ENCODE measurements around the gene CRIM1. TPM values are rescaled to one million over a fixed set of nuclear protein-coding genes. Genes with fewer than 3 reads are reported as not detected.

CRIM1 gene
- polyA plus RNA-seq, 4 donors = 0.89 to 26.2 (median 9.2) TPM

- Histone ChIP-seq H3K27ac (ENCODE audit: low read depth in 1 of 3, low read length in 2 of 3) (no peak overlapping the region), H3K4me3 (ENCODE audit: low read depth in 1 of 3, low read length in 3 of 3) (no peak overlapping the region), H3K4me1 (ENCODE audit: control insufficient read depth in 3 of 3, insufficient read depth in 2 of 3, low read depth in 1 of 3, low read length in 2 of 3) (peaks cover 0 to 8% (median 0%) of the 10 kb centered on the region in 3 donors), H3K9me3 (ENCODE audit: control insufficient read depth in 2 of 2, insufficient read depth in 1 of 2, low read depth in 1 of 2, low read length in 1 of 2) (no peaks in the 10 kb centered on the region), H3K36me3 (ENCODE audit: control insufficient read depth in 3 of 3, insufficient read depth in 2 of 3, low read depth in 1 of 3, low read length in 3 of 3) (peaks cover 0 to 19% (median 9%) of the 10 kb centered on the region in 3 donors), H3K27me3 (ENCODE audit: control insufficient read depth in 3 of 3, insufficient read depth in 3 of 3, low read length in 3 of 3) (no peaks in the 10 kb centered on the region)
- DNase-seq (no peak), FAIRE-seq (no peak)
- 60 to 81% (median 74%) methylated on average over 4 of the region's 4 CpGs for WGBS, 3 donors
These were observed 167.6 kb downstream of the CRIM1 start for GRCh38 chr2:36523153-36523552.

GRCh38 chr2:36525245-36525644 lies 169.7 kb downstream of the CRIM1 start:
- Histone ChIP-seq H3K27ac (ENCODE audit: low read depth in 1 of 3, low read length in 2 of 3) (no peak overlapping the region), H3K27me3 (ENCODE audit: control insufficient read depth in 3 of 3, insufficient read depth in 3 of 3, low read length in 3 of 3) (no peaks in the 10 kb centered on the region), H3K9me3 (ENCODE audit: control insufficient read depth in 2 of 2, insufficient read depth in 1 of 2, low read depth in 1 of 2, low read length in 1 of 2) (no peaks in the 10 kb centered on the region), H3K4me1 (ENCODE audit: control insufficient read depth in 3 of 3, insufficient read depth in 2 of 3, low read depth in 1 of 3, low read length in 2 of 3) (peaks cover 0 to 8% (median 0%) of the 10 kb centered on the region in 3 donors), H3K4me3 (ENCODE audit: low read depth in 1 of 3, low read length in 3 of 3) (no peak overlapping the region), H3K36me3 (ENCODE audit: control insufficient read depth in 3 of 3, insufficient read depth in 2 of 3, low read depth in 1 of 3, low read length in 3 of 3) (peaks cover 0 to 16% (median 6%) of the 10 kb centered on the region in 3 donors)
- WGBS, 3 donors = 75 to 87% (median 83%) methylated on average over 5 of the region's 5 CpGs
- no peak for DNase-seq
- no peak for FAIRE-seq

GRCh38 chr2:36526226-36526625 lies 170.6 kb downstream of the CRIM1 start:
- Histone ChIP-seq H3K36me3 (ENCODE audit: control insufficient read depth in 3 of 3, insufficient read depth in 2 of 3, low read depth in 1 of 3, low read length in 3 of 3) (peaks cover 0 to 16% (median 6%) of the 10 kb centered on the region in 3 donors), H3K27me3 (ENCODE audit: control insufficient read depth in 3 of 3, insufficient read depth in 3 of 3, low read length in 3 of 3) (no peaks in the 10 kb centered on the region), H3K4me3 (ENCODE audit: low read depth in 1 of 3, low read length in 3 of 3) (no peak overlapping the region), H3K9me3 (ENCODE audit: control insufficient read depth in 2 of 2, insufficient read depth in 1 of 2, low read depth in 1 of 2, low read length in 1 of 2) (no peaks in the 10 kb centered on the region), H3K27ac (ENCODE audit: low read depth in 1 of 3, low read length in 2 of 3) (no peak overlapping the region), H3K4me1 (ENCODE audit: control insufficient read depth in 3 of 3, insufficient read depth in 2 of 3, low read depth in 1 of 3, low read length in 2 of 3) (peaks cover 0 to 7% (median 0%) of the 10 kb centered on the region in 3 donors)
- 75 to 80% (median 79%) methylated on average over 2 of the region's 2 CpGs for WGBS, 3 donors
- FAIRE-seq (no peak), DNase-seq (no peak)

GRCh38 chr2:36528274-36528673 lies 172.7 kb downstream of the CRIM1 start:
- peaks cover 2 to 11% (median 3%) of the 10 kb centered on the region in 3 donors for H3K4me1 ChIP-seq (ENCODE audit: control insufficient read depth in 3 of 3, insufficient read depth in 2 of 3, low read depth in 1 of 3, low read length in 2 of 3)
- WGBS, 3 donors = 82 to 93% (median 85%) methylated on average over 4 of the region's 4 CpGs
- no peak for DNase-seq
- H3K27me3 ChIP-seq (ENCODE audit: control insufficient read depth in 3 of 3, insufficient read depth in 3 of 3, low read length in 3 of 3) = no peaks in the 10 kb centered on the region
- peaks cover 0 to 6% (median 0%) of the 10 kb centered on the region in 3 donors for H3K36me3 ChIP-seq (ENCODE audit: control insufficient read depth in 3 of 3, insufficient read depth in 2 of 3, low read depth in 1 of 3, low read length in 3 of 3)
- FAIRE-seq = no peak
- H3K27ac ChIP-seq (ENCODE audit: low read depth in 1 of 3, low read length in 2 of 3) = no peak overlapping the region
- H3K4me3 ChIP-seq (ENCODE audit: low read depth in 1 of 3, low read length in 3 of 3) = no peak overlapping the region
- no peaks in the 10 kb centered on the region for H3K9me3 ChIP-seq (ENCODE audit: control insufficient read depth in 2 of 2, insufficient read depth in 1 of 2, low read depth in 1 of 2, low read length in 1 of 2)

- peaks cover 0 to 4% (median 0%) of the 10 kb centered on the region in 3 donors for H3K36me3 ChIP-seq (ENCODE audit: control insufficient read depth in 3 of 3, insufficient read depth in 2 of 3, low read depth in 1 of 3, low read length in 3 of 3)
- H3K9me3 ChIP-seq (ENCODE audit: control insufficient read depth in 2 of 2, insufficient read depth in 1 of 2, low read depth in 1 of 2, low read length in 1 of 2) = no peaks in the 10 kb centered on the region
- H3K27ac ChIP-seq (ENCODE audit: low read depth in 1 of 3, low read length in 2 of 3) = no peak overlapping the region
- DNase-seq (no peak), FAIRE-seq (no peak)
- no peak overlapping the region for H3K4me3 ChIP-seq (ENCODE audit: low read depth in 1 of 3, low read length in 3 of 3)
- peaks cover 2 to 11% (median 3%) of the 10 kb centered on the region in 3 donors for H3K4me1 ChIP-seq (ENCODE audit: control insufficient read depth in 3 of 3, insufficient read depth in 2 of 3, low read depth in 1 of 3, low read length in 2 of 3)
- no peaks in the 10 kb centered on the region for H3K27me3 ChIP-seq (ENCODE audit: control insufficient read depth in 3 of 3, insufficient read depth in 3 of 3, low read length in 3 of 3)
- 80 to 94% (median 90%) methylated on average over 7 of the region's 7 CpGs for WGBS, 3 donors
These were observed 173.3 kb downstream of the CRIM1 start for GRCh38 chr2:36528766-36529392.

- 91 to 95% (median 93%) methylated on average over 9 of the region's 9 CpGs for WGBS, 3 donors
- no peaks in the 10 kb centered on the region for H3K27me3 ChIP-seq (ENCODE audit: control insufficient read depth in 3 of 3, insufficient read depth in 3 of 3, low read length in 3 of 3)
- no peaks in the 10 kb centered on the region for H3K9me3 ChIP-seq (ENCODE audit: control insufficient read depth in 2 of 2, insufficient read depth in 1 of 2, low read depth in 1 of 2, low read length in 1 of 2)
- DNase-seq = peak in 1 of 2 donors; percentile 50
- FAIRE-seq = no peak
- H3K36me3 ChIP-seq (ENCODE audit: control insufficient read depth in 3 of 3, insufficient read depth in 2 of 3, low read depth in 1 of 3, low read length in 3 of 3) = peaks cover 0 to 2% (median 0%) of the 10 kb centered on the region in 3 donors
- H3K4me1 ChIP-seq (ENCODE audit: control insufficient read depth in 3 of 3, insufficient read depth in 2 of 3, low read depth in 1 of 3, low read length in 2 of 3) = peaks cover 2 to 11% (median 3%) of the 10 kb centered on the region in 3 donors
- no peak overlapping the region for H3K4me3 ChIP-seq (ENCODE audit: low read depth in 1 of 3, low read length in 3 of 3)
- H3K27ac ChIP-seq (ENCODE audit: low read depth in 1 of 3, low read length in 2 of 3) = no peak overlapping the region
These were observed 174.8 kb downstream of the CRIM1 start for GRCh38 chr2:36530178-36530982.

GRCh38 chr2:36530983-36531354 lies 175.4 kb downstream of the CRIM1 start:
- DNase-seq (peak in 1 of 2 donors; percentile 16), FAIRE-seq (no peak)
- Histone ChIP-seq H3K27ac (ENCODE audit: low read depth in 1 of 3, low read length in 2 of 3) (no peak overlapping the region), H3K4me3 (ENCODE audit: low read depth in 1 of 3, low read length in 3 of 3) (no peak overlapping the region), H3K36me3 (ENCODE audit: control insufficient read depth in 3 of 3, insufficient read depth in 2 of 3, low read depth in 1 of 3, low read length in 3 of 3) (peaks cover 0 to 1% (median 0%) of the 10 kb centered on the region in 3 donors), H3K4me1 (ENCODE audit: control insufficient read depth in 3 of 3, insufficient read depth in 2 of 3, low read depth in 1 of 3, low read length in 2 of 3) (peaks cover 2 to 11% (median 3%) of the 10 kb centered on the region in 3 donors), H3K9me3 (ENCODE audit: control insufficient read depth in 2 of 2, insufficient read depth in 1 of 2, low read depth in 1 of 2, low read length in 1 of 2) (no peaks in the 10 kb centered on the region), H3K27me3 (ENCODE audit: control insufficient read depth in 3 of 3, insufficient read depth in 3 of 3, low read length in 3 of 3) (no peaks in the 10 kb centered on the region)
- WGBS, 3 donors = 84 to 90% (median 89%) methylated on average over 3 of the region's 3 CpGs

GRCh38 chr2:36534275-36534799 lies 178.8 kb downstream of the CRIM1 start:
- H3K9me3 ChIP-seq (ENCODE audit: control insufficient read depth in 2 of 2, insufficient read depth in 1 of 2, low read depth in 1 of 2, low read length in 1 of 2) = no peaks in the 10 kb centered on the region
- FAIRE-seq = no peak
- peaks cover 0 to 24% (median 0%) of the 10 kb centered on the region in 3 donors for H3K36me3 ChIP-seq (ENCODE audit: control insufficient read depth in 3 of 3, insufficient read depth in 2 of 3, low read depth in 1 of 3, low read length in 3 of 3)
- H3K4me3 ChIP-seq (ENCODE audit: low read depth in 1 of 3, low read length in 3 of 3) = no peak overlapping the region
- H3K4me1 ChIP-seq (ENCODE audit: control insufficient read depth in 3 of 3, insufficient read depth in 2 of 3, low read depth in 1 of 3, low read length in 2 of 3) = peaks cover 2 to 11% (median 3%) of the 10 kb centered on the region in 3 donors
- DNase-seq = no peak
- H3K27me3 ChIP-seq (ENCODE audit: control insufficient read depth in 3 of 3, insufficient read depth in 3 of 3, low read length in 3 of 3) = no peaks in the 10 kb centered on the region
- no peak overlapping the region for H3K27ac ChIP-seq (ENCODE audit: low read depth in 1 of 3, low read length in 2 of 3)
